Esophagus (tissue), 2 donors: ENCODE data around the gene TRMT5. TPM values are rescaled to one million over a fixed set of nuclear protein-coding genes. Genes with fewer than 3 reads are reported as not detected.

ENCODE experiments used
- H3K27ac ChIP-seq, 2 donors: one replicate each; pipeline ENCODE4 v1.5.1; 2013; ENCODE audit warnings: low read depth in 2 of 2, mild to moderate bottlenecking in 2 of 2, inconsistent platforms in 1 of 2, low read length in 1 of 2, moderate library complexity in 1 of 2
- H3K27me3 ChIP-seq, 2 donors: one replicate each; pipeline ENCODE4 v1.6.1; 2013; ENCODE audit warnings: low read length in 2 of 2, control low read depth in 1 of 2, mild to moderate bottlenecking in 1 of 2; ENCODE audit not compliant: insufficient read depth in 2 of 2, control insufficient read depth in 1 of 2
- H3K36me3 ChIP-seq, 2 donors: one replicate each; pipeline ENCODE4 v1.6.1; 2013; ENCODE audit warnings: low read length in 1 of 2; ENCODE audit not compliant: control insufficient read depth in 2 of 2, insufficient read depth in 2 of 2
- H3K4me1 ChIP-seq, 2 donors: one replicate each; pipeline ENCODE4 v1.6.1; 2013; ENCODE audit warnings: low read length in 1 of 2; ENCODE audit not compliant: control insufficient read depth in 2 of 2, insufficient read depth in 2 of 2
- H3K4me3 ChIP-seq, 2 donors: one replicate each; pipeline ENCODE4 v1.5.1; 2013; ENCODE audit warnings: low read length in 2 of 2, mild to moderate bottlenecking in 2 of 2, low read depth in 1 of 2, moderate library complexity in 1 of 2
- H3K9me3 ChIP-seq, 2 donors: one replicate each; pipeline ENCODE4 v1.6.1; 2013; ENCODE audit warnings: mild to moderate bottlenecking in 2 of 2, low read depth in 1 of 2, low read length in 1 of 2, moderate library complexity in 1 of 2; ENCODE audit not compliant: control insufficient read depth in 2 of 2, insufficient read depth in 1 of 2
- WGBS, 2 donors: extraction: QIAGEN DNeasy Blood & Tissue Kit; methylation state at CpG; one replicate each; pipeline ENCODE4 v1.1.7; 2013; 5-methylcytosine and 5-hydroxymethylcytosine counted together
- polyA plus RNA-seq, 2 donors: library from polyadenylated mRNA; stranded (reverse); fragments of 200-250 nt; gene quantifications; one replicate each; pipeline ENCODE4 v1.2.3, GENCODE V29; 2013
- donor health status: healthy with polysubstance abuse.
- donor health status: Bipolar disorder and iron deficiency.

The TRMT5 gene
- polyA plus RNA-seq, 2 donors: 2.6 to 5.0 TPM

DNA sequence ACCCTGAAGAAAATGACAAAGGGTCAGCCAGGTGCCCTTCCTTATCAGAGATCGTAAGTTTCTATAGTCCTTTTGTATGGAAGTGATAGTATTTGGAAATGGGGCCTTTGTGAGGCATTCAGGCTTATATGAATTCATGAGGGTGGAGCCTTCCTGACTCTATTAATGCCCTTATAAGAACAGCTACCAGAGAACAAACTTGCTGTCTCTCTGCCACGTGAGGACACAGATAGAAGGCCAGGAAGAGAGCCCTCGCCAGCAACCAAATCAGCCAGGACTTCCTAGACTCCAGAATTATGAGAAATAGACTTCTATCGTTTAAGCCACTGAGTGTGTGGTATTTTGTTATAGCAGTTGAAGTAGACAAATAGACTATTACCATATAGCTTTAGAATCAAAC, 36.7 kb downstream of the TRMT5 start:
- Histone ChIP-seq H3K27ac (no peak overlapping the region), H3K27me3 (no peaks in the 10 kb centered on the region), H3K4me1 (no peaks in the 10 kb centered on the region), H3K9me3 (no peaks in the 10 kb centered on the region), H3K4me3 (no peak overlapping the region), H3K36me3 (no peaks in the 10 kb centered on the region)
- 64 to 67% methylated on average over 4 of the region's 4 CpGs for WGBS, 2 donors

DNA sequence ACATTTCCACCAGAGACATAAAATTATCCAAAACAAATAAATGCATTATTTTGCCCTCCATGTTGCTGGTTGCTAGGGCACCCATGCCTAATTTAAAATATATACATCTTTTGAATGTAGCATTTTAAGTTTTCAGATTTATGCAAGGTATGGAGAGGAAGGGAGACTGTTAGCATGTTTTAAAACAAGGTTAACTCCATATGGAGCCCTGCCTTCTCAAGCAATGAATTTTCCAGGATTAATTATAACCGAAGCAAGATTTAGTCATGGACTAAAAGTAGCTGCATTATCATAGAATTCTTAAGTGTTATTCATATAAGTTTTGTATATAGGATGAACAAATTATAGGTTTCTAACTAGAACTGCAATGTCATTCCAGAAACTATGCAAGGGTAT, 37.2 kb downstream of the TRMT5 start:
- Histone ChIP-seq H3K4me1 (no peaks in the 10 kb centered on the region), H3K27me3 (no peaks in the 10 kb centered on the region)
- WGBS, 2 donors: 91 to 97% methylated on average over 1 of the region's 1 CpG

DNA sequence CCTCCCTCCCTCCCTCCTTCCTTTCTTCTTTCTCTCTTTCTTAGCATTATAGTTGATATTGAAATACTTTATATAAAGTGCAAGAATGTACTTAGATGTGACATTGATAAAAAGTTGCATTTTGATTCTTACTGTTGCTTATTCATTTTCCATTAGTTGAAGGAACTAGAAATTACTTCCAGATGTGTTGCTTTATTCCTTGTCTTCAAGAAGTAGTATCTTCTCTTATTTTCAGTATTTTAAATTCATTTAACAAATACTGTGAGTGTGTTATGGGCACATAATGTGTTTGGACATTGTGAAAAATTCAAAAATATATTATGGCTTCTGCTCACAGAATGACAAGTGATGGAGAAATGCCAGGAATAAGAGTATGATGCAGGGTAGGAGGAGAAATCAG, 45.6 kb downstream of the TRMT5 start:
- Histone ChIP-seq H3K27me3 (no peaks in the 10 kb centered on the region), H3K4me1 (no peaks in the 10 kb centered on the region), H3K36me3 (no peaks in the 10 kb centered on the region), H3K4me3 (no peak overlapping the region), H3K27ac (no peak overlapping the region), H3K9me3 (no peaks in the 10 kb centered on the region)

More for the DNA sequence above, 37.2 kb downstream of the TRMT5 start:
- Histone ChIP-seq H3K9me3 (no peaks in the 10 kb centered on the region), H3K4me3 (no peak overlapping the region), H3K27ac (no peak overlapping the region), H3K36me3 (no peaks in the 10 kb centered on the region)

DNA sequence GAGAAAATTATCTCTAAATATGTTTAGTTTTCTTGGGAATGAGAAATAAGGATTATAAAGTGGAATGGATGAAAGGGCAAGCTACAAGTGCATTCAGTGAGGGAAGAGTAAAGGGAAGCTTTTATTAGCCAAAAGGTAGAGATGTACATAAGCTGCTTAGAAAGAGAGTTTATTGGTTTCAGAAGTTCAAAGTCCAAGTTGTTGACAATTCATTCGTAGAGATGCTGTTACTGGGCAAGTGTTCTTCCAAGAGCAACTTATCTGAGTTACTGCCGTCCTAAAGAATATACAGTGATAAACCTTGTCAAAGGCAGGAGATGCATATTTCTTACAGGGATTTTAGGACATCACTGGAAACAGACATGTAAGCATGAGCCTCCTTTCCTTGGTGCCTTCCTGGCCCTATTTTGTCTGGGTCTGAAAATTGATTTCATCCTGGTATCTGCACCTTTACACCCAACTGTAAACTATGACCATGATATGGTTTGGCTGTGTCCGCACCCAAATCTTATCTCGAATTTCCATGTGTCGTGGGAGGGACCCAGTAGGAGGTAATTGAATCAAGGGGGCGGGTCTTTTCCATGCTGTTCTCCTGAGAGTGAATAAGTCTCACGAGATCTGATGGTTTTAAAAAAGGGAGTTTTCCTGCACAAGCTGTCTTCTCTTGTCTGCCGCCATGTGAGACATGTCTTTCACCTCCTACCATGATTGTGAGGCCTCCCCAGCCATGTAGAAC, 46.8 kb downstream of the TRMT5 start:
- no peaks in the 10 kb centered on the region for H3K36me3 ChIP-seq
- H3K27ac ChIP-seq: no peak overlapping the region
- no peak overlapping the region for H3K4me3 ChIP-seq
- WGBS, 2 donors: 73 to 92% methylated on average over 8 of the region's 8 CpGs
- no peaks in the 10 kb centered on the region for H3K9me3 ChIP-seq
- no peaks in the 10 kb centered on the region for H3K4me1 ChIP-seq
- H3K27me3 ChIP-seq: no peaks in the 10 kb centered on the region

DNA sequence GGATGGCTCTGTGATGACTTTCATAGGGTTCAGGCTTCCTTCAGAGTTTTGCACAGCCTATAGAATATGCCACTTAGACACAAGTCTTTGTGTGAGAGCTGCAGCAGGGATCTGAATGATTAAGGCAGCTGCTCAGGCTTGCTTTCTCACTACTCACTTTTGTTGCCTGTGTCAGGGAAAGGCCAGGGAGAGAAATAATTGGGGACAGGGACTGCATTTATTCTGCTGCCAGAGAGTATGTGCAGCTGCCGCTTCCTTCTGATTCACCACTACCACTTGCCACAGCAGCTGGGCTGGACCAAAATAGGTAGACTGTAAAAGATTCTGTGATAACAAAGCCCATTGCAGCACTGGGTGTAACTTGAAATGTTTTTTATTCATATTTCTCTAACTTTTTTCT, 49.7 kb downstream of the TRMT5 start:
- Histone ChIP-seq H3K27ac (no peak overlapping the region), H3K9me3 (no peaks in the 10 kb centered on the region), H3K4me3 (no peak overlapping the region), H3K27me3 (no peaks in the 10 kb centered on the region), H3K4me1 (no peaks in the 10 kb centered on the region), H3K36me3 (no peaks in the 10 kb centered on the region)
- 86 to 92% methylated on average over 1 of the region's 1 CpG for whole genome bisulfite sequencing, 2 donors

DNA sequence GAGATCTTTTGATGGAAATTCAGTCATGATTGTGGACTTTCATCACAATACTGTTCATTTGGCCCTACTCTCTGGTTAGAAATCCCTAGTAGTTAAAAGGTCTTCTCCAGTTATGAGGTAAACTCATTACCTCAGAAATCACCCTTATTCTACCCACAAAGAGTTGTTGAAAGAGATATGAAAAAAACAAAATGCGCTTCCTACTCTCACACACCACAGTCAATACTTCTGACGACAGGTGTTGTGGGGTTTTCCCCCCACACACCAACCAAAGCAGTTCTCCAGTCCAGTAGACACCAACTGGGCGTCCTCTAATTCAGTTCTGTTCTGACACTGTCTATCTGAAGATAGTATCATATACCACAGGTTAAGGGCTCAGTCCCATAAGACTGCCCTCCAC, 54.9 kb downstream of the TRMT5 start:
- H3K36me3 ChIP-seq: no peaks in the 10 kb centered on the region
- H3K4me3 ChIP-seq: no peak overlapping the region
- H3K27me3 ChIP-seq: no peaks in the 10 kb centered on the region
- WGBS, 2 donors: 88 to 92% methylated on average over 3 of the region's 3 CpGs
- H3K9me3 ChIP-seq: no peaks in the 10 kb centered on the region
- no peaks in the 10 kb centered on the region for H3K4me1 ChIP-seq
- H3K27ac ChIP-seq: no peak overlapping the region

DNA sequence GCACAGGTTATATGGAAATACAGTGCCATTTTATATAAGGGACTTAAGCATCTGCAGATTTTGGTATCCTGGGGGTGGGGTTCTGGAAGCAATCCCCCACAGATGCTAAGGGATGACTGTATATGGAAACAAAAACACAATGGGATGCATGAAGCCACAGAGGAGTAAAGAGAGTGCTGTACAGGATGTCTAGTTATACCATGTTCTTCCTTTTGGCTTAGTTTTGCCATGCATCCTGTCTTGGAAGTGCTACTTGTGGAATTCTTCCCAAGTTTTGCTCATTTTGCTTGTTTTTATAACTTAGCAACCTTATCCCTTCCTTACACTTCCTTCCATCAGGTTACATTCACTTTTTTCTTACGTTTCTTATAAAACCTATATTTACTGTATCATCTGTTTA, 55.6 kb downstream of the TRMT5 start:
- WGBS, 2 donors: 86 to 89% methylated on average over 1 of the region's 1 CpG
- Histone ChIP-seq H3K27ac (no peak overlapping the region), H3K9me3 (no peaks in the 10 kb centered on the region)

DNA sequence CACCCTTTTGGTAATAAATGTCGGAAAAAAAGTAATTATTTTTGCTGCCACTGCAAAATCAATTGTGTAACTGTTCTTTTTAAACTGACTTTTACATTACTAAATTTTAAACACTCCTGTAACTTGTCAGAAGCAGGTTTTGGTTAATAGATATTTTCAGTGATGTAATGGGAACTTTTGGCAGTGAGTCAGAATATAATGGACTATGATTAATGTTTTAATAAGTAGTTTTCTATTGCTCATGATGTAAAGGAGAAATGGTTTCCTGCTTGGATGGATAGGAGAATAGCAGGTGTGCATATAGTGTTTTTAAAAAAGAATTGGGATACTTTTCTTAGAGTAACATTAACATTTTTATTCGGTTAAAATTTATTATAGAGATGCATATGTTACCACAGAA, 58.8 kb downstream of the TRMT5 start:
- H3K4me1 ChIP-seq: no peaks in the 10 kb centered on the region
- H3K27me3 ChIP-seq: no peaks in the 10 kb centered on the region
- H3K4me3 ChIP-seq: no peak overlapping the region
- no peaks in the 10 kb centered on the region for H3K9me3 ChIP-seq
- WGBS, 2 donors: 94 to 95% methylated on average over 2 of the region's 2 CpGs
- no peak overlapping the region for H3K27ac ChIP-seq
- no peaks in the 10 kb centered on the region for H3K36me3 ChIP-seq

More for the DNA sequence above, 55.6 kb downstream of the TRMT5 start:
- no peak overlapping the region for H3K4me3 ChIP-seq
- H3K36me3 ChIP-seq: no peaks in the 10 kb centered on the region
- H3K27me3 ChIP-seq: no peaks in the 10 kb centered on the region
- no peaks in the 10 kb centered on the region for H3K4me1 ChIP-seq

Other genes starting within 250 kb of the TRMT5 start
- gene MNAT1, start 246.3 kb downstream of the TRMT5 start, polyA plus RNA-seq: 10 to 100 TPM; 13.4 to 18.1 TPM
- 1 to 10 TPM; 3.2 to 5.9 TPM for gene SLC38A6, start 166 bp upstream of the TRMT5 start, polyA plus RNA-seq